GM23338 (cell line): ENCODE results near the gene ERBB4. TPM values are rescaled to one million over a fixed set of nuclear protein-coding genes. Genes with fewer than 3 reads are reported as not detected.

Experiments
- ATAC-seq: fragments of 200-7000 bp; cut with Tn5 transposase; 3 replicates; pipeline ENCODE4 v1.9.1; 2020
- DNase-seq: peaks from one replicate; pipeline ENCODE4 v3.0.0-alpha.2; 2015; ENCODE audit warnings: low spot score
- H2AFZ ChIP-seq: fragments of 200-600 bp; sonication (generic); 2 replicates; pipeline ENCODE4 v1.8.0; 2016; ENCODE audit warnings: antibody characterized with exemption, mild to moderate bottlenecking, moderate library complexity
- H3F3A ChIP-seq: fragments of 200-600 bp; sonication (generic); replicated peaks from 2 replicates; pipeline ENCODE4 v1.8.0; 2017; ENCODE audit warnings: antibody characterized with exemption, mixed run types, low read depth
- H3K27ac ChIP-seq: fragments of 200-600 bp; sonication (generic); 2 replicates; pipeline ENCODE4 v1.6.1; 2016; ENCODE audit warnings: low read depth
- H3K27me3 ChIP-seq: fragments of 200-600 bp; sonication (generic); 2 replicates; pipeline ENCODE4 v1.8.0; 2016; ENCODE audit warnings: mild to moderate bottlenecking, mixed run types, moderate library complexity; ENCODE audit not compliant: insufficient read depth
- H3K36me3 ChIP-seq: fragments of 200-600 bp; sonication (generic); 2 replicates; pipeline ENCODE4 v1.8.0; 2016; ENCODE audit warnings: mild to moderate bottlenecking; ENCODE audit not compliant: insufficient read depth
- H3K4me1 ChIP-seq: fragments of 200-600 bp; sonication (generic); 2 replicates; pipeline ENCODE4 v1.8.0; 2016; ENCODE audit warnings: mild to moderate bottlenecking, moderate library complexity; ENCODE audit not compliant: insufficient read depth
- H3K4me2 ChIP-seq: fragments of 200-600 bp; sonication (generic); 2 replicates; pipeline ENCODE4 v1.7.1; 2017; ENCODE audit warnings: mixed run types
- H3K4me3 ChIP-seq: fragments of 200-600 bp; sonication (generic); 2 replicates; pipeline ENCODE4 v1.6.1; 2016; ENCODE audit warnings: mixed run types
- H3K79me2 ChIP-seq: fragments of 200-600 bp; sonication (generic); replicated peaks from 2 replicates; pipeline ENCODE4 v1.8.0; 2017; ENCODE audit warnings: mild to moderate bottlenecking; ENCODE audit not compliant: insufficient read depth
- H3K9me2 ChIP-seq: fragments of 200-600 bp; sonication (generic); 2 replicates; pipeline ENCODE4 v1.8.0; 2017; ENCODE audit not compliant: insufficient read depth
- H4K20me1 ChIP-seq: fragments of 200-600 bp; sonication (generic); replicated peaks from 2 replicates; pipeline ENCODE4 v1.8.0; 2017; ENCODE audit warnings: mild to moderate bottlenecking; ENCODE audit not compliant: insufficient read depth
- H3K27ac Mint-ChIP-seq: 2 replicates; pipeline ENCODE4 v1.8.0; 2020; ENCODE audit warnings: inconsistent platforms, mild to moderate bottlenecking, moderate library complexity, mixed read lengths
- H3K27me3 Mint-ChIP-seq: 3 replicates; pipeline ENCODE4 v1.8.0; 2022; ENCODE audit warnings: low read depth, mild to moderate bottlenecking, moderate library complexity, mixed read lengths, inconsistent platforms; ENCODE audit not compliant: insufficient read depth, poor library complexity
- H3K36me3 Mint-ChIP-seq: 3 replicates; pipeline ENCODE4 v1.8.0; 2021; ENCODE audit warnings: low read depth, mild to moderate bottlenecking, inconsistent platforms, moderate library complexity, mixed read lengths
- H3K4me1 Mint-ChIP-seq: 3 replicates; pipeline ENCODE4 v1.8.0; 2020; ENCODE audit warnings: mild to moderate bottlenecking, inconsistent platforms, mixed read lengths
- H3K4me3 Mint-ChIP-seq: 3 replicates; pipeline ENCODE4 v1.8.0; 2021; ENCODE audit warnings: moderate library complexity, mild to moderate bottlenecking, inconsistent platforms, mixed read lengths
- H3K9me3 Mint-ChIP-seq: 3 replicates; pipeline ENCODE4 v1.8.0; 2020; ENCODE audit warnings: moderate library complexity, mild to moderate bottlenecking, inconsistent platforms, mixed read lengths
- CREB1 ChIP-seq: fragments of 250-450 bp; sonication (Bioruptor Pico); IDR thresholded peaks from 2 replicates; pipeline ENCODE4 v1.5.0; 2020; ENCODE audit warnings: low read depth, mild to moderate bottlenecking, moderate library complexity
- CTCF ChIP-seq, 2 experiments: fragments of 200-600 bp in 1 of 2; sonication (generic) in 1 of 2; conservative IDR thresholded peaks; 2 replicates each; pipeline versions ENCODE4 v1.5.1 to v1.6.1; 2016 to 2017; ENCODE audit warnings: antibody characterized with exemption in 2 of 2, low read depth in 2 of 2, mild to moderate bottlenecking in 2 of 2, moderate library complexity in 1 of 2
- ETS1 ChIP-seq: IDR thresholded peaks from 2 replicates; pipeline ENCODE4 v1.6.1; 2016; ENCODE audit warnings: antibody characterized with exemption
- EZH2 ChIP-seq: fragments of 200-600 bp; sonication (generic); IDR thresholded peaks from one replicate; pipeline ENCODE4 v1.8.0; 2017; ENCODE audit warnings: antibody characterized with exemption, mild to moderate bottlenecking, low read depth; ENCODE audit not compliant: unreplicated experiment
- EZH2phosphoT487 ChIP-seq: fragments of 200-600 bp; sonication (generic); IDR thresholded peaks from one replicate; pipeline ENCODE4 v1.8.1; 2018; ENCODE audit warnings: antibody characterized with exemption; ENCODE audit not compliant: unreplicated experiment
- JUNB ChIP-seq: IDR thresholded peaks from one replicate; pipeline ENCODE4 v1.6.1; 2016; ENCODE audit warnings: antibody characterized with exemption; ENCODE audit not compliant: unreplicated experiment
- POLR2AphosphoS5 ChIP-seq: IDR thresholded peaks from 2 replicates; pipeline ENCODE4 v1.6.1; 2016; ENCODE audit warnings: antibody characterized with exemption, low read depth
- STAT1 ChIP-seq: IDR thresholded peaks from one replicate; pipeline ENCODE4 v1.6.1; 2016; ENCODE audit warnings: antibody characterized with exemption; ENCODE audit not compliant: unreplicated experiment
- ZNF331 ChIP-seq: fragments of 250-450 bp; sonication (Bioruptor Pico); IDR thresholded peaks from 2 replicates; pipeline ENCODE4 v1.5.0; 2020; ENCODE audit warnings: low read depth, mild to moderate bottlenecking, moderate library complexity
- ZNF462 ChIP-seq: fragments of 250-450 bp; sonication (Bioruptor Pico); IDR thresholded peaks from 2 replicates; pipeline ENCODE4 v1.5.0; 2020; ENCODE audit warnings: mild to moderate bottlenecking, moderate library complexity
- polyA plus RNA-seq: library from polyadenylated mRNA; unstranded; fragments of >200 nt; fragmentation: Nextera tagmentation; extraction: Ambion mirVana; gene quantifications from 2 replicates; pipeline ENCODE4 v1.2.1, GENCODE V29; 2016
- total RNA-seq: library from RNA; depleted of rRNA; stranded (reverse); fragments of >200 nt; shearing (Covaris generic); gene quantifications from 2 replicates; pipeline ENCODE4 v1.2.3, GENCODE V29; 2014

The ERBB4 gene
- total and polyA plus RNA-seq, 2 experiments from 2014 or later: 0.73 to 1.1 TPM

DNA sequence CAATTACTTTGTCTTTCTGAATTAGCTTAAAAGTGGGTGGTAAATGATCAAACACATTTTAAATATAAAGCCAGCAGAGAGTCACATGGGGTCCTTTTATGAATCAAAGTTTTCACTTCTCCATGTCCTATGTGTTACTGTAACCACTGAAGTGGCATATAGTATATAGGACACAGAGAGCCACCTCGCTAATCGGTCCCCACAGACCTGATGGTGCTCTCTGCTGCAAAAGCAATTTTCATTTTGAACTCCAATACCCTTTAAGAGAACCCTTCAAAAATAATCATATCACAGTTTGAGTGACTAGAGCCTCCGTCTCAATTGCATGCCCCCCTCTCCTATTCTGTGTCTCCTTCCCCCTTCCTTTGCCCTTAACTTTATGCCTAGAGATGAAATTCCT lies 272.8 kb downstream of the ERBB4 start:
- Mint-ChIP-seq H3K27me3 (no peaks in the 10 kb centered on the region), H3K4me3 (no peak overlapping the region), H3K9me3 (no peaks in the 10 kb centered on the region), H3K36me3 (no peaks in the 10 kb centered on the region), H3K27ac (no peak overlapping the region), H3K4me1 (0 out of 3 replicates have a peak, but pooled peaks cover 4% of the 10 kb centered on the region)
- Histone ChIP-seq H3F3A (no peaks in the 10 kb centered on the region), H3K4me3 (no peak overlapping the region), H2AFZ (no peak overlapping the region), H3K9me2 (no peaks in the 10 kb centered on the region), H3K4me1 (no peaks in the 10 kb centered on the region), H3K27me3 (no peaks in the 10 kb centered on the region), H3K27ac (no peak overlapping the region), H3K36me3 (no peaks in the 10 kb centered on the region), H4K20me1 (no peaks in the 10 kb centered on the region), H3K4me2 (no peak overlapping the region), H3K79me2 (no peaks in the 10 kb centered on the region)
- TF ChIP-seq CREB1 (no peak), ZNF462 (CRISPR knock-in tag) (no peak), JUNB (no peak), ZNF331 (CRISPR knock-in tag) (no peak), EZH2 (no peak), STAT1 (no peak), ETS1 (no peak), EZH2phosphoT487 (no peak), POLR2AphosphoS5 (no peak), CTCF (conservative IDR thresholded peaks at IDR 0.05; ENCODE audit: low read depth in 2 of 2) (no peak)
- no peak for DNase-seq
- ATAC-seq: no peak
